ENCODE measurements around the gene CEP162.

CEP162 gene, protein sequence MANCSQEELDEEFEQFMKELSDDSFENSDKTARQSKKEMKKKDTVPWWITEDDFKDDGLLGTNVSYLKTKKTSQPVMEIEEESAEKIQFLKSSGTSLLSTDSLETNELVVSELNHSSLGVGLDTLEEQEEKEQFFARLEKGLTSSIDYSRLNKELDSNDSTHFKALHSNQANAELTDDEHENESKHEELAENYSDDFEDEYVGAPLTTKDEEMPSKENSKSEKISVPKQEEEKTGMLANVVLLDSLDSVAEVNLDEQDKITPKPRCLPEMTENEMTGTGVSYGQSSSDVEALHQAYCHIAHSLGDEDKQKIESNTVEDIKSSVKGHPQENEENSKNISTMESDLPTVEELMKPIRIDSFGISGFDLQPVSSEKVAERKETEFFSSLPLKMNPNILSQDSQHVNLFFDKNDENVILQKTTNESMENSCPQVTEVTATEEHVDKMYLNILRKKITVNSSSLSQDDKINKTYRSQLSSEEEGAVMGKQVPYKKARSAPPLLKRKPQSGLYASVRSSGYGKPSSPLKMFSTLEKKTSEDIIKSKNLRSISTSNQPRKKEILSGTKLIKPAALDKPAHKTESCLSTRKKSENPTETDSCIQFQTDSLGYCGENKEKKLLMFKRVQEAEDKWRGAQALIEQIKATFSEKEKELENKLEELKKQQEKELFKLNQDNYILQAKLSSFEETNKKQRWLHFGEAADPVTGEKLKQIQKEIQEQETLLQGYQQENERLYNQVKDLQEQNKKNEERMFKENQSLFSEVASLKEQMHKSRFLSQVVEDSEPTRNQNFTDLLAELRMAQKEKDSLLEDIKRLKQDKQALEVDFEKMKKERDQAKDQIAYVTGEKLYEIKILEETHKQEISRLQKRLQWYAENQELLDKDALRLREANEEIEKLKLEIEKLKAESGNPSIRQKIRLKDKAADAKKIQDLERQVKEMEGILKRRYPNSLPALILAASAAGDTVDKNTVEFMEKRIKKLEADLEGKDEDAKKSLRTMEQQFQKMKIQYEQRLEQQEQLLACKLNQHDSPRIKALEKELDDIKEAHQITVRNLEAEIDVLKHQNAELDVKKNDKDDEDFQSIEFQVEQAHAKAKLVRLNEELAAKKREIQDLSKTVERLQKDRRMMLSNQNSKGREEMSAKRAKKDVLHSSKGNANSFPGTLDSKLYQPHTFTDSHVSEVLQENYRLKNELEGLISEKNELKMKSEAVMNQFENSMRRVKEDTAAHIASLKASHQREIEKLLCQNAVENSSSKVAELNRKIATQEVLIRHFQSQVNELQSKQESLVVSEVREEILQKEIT (N-terminal part only)

DNA sequence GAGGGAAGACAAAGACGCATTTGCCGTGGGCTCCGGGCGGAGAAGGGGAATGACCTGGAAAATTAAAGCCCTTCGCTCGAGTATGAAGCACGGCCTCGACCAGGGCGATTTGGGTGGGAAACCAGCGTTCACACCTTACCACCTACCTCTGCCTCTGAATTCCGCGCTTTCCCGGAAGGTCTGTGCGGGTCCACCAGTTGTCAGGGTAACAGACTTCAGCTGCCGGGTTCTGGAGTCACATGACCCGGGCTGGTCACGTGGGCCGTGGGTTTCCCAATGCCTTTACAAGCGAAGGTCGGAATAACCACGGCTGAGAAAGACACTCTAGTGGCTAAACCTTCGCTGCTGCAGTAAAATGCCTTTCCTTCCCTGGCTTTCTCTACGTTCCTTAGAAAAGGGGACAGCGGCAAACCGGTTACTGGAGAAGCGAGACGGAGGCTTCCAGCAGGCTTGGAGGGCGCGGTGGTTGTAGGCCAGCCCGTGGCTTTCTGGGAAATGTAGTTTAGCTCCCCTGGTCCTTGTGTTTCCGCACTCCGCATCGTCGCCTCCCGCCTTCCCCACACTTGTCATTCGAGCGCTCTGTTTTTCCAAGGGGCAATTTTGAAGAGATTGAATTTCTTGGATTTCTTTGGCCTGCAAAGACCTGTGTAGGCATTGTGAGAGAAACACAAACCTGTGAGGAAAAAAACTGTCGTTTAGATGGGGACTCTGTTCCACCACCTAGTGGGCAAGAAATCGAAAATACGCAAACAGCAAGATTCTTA lies at the start of gene CEP162:
Gene CEP162 (minus strand): TSS at position 210 of the 764 bp plus-strand sequence. CDS start 1,250 bp downstream, outside the sequence.
- DNase-seq, result peak; percentile 79
- in situ Hi-C loops (cut with HindIII; ENCODE audit: low pct_ligation_motif_present, low pct_unique_long_range_greater_than_20kb, low sequenced_read_pairs), result no loop called here

GRCh38 chr6:84274856-84275255 lies 47.4 kb upstream of the CEP162 start:
- no peak for DNase-seq
- in situ Hi-C loops (cut with HindIII; ENCODE audit: low pct_ligation_motif_present, low pct_unique_long_range_greater_than_20kb, low sequenced_read_pairs), result no loop called here

DNA sequence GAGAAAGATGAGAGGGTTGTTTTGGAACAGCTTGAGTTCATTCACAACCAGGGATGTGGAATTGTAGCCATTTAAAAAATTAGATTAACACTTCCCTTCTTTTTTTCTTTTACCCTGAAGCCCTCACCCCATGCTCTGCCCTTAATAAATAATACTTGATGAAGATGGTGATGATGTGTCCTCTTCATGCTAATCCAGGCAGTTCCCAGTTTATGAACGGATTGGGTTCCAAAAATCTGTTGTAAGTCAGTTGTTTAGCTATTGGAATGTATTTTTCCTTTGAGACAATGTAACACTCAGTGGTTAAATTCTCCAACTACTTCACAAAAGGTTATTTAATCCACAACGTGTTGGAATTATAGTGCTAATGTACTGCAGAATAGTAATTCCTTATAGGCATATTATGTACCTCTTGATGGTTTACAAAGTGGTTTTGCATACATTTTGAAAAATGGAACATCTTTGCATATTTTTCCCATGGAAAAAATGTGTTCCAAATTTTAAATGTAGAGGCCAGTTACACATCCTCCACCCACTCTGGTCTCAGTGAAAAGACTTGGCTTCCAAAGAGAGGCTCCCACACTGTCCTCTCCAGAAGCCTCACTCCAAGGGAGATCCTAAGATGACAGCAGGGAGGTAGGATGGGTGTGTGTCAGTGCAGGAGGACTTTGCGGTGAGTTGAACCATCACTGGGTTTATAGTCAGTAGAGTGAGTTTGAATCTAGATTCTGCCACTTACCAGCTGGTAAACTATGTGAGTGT lies 45.8 kb upstream of the CEP162 start:
- DNase-seq, result no peak
- in situ Hi-C loops (cut with HindIII; ENCODE audit: low pct_ligation_motif_present, low pct_unique_long_range_greater_than_20kb, low sequenced_read_pairs), result no loop called here

DNA sequence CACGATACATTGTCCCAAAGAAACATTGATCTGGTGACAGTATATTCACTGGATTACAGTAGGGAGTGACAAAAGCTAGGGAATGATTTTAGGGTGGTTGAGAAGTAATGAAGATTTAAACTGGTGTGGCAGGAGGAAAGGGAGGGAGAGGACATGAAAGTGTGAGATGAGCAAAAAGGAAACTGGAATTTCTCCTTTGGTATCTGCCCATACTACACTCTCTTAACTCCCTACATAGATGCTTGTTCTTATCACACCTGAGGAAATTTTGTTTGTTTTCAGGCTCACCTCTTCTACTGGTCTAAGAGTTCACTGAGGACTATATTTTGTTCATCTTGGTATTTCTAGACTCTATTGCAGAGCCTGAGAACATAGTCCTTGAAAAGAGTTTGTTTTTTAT lies 44.9 kb upstream of the CEP162 start:
- in situ Hi-C loops (cut with HindIII; ENCODE audit: low pct_ligation_motif_present, low pct_unique_long_range_greater_than_20kb, low sequenced_read_pairs), result no loop called here
- DNase-seq, result no peak

DNA sequence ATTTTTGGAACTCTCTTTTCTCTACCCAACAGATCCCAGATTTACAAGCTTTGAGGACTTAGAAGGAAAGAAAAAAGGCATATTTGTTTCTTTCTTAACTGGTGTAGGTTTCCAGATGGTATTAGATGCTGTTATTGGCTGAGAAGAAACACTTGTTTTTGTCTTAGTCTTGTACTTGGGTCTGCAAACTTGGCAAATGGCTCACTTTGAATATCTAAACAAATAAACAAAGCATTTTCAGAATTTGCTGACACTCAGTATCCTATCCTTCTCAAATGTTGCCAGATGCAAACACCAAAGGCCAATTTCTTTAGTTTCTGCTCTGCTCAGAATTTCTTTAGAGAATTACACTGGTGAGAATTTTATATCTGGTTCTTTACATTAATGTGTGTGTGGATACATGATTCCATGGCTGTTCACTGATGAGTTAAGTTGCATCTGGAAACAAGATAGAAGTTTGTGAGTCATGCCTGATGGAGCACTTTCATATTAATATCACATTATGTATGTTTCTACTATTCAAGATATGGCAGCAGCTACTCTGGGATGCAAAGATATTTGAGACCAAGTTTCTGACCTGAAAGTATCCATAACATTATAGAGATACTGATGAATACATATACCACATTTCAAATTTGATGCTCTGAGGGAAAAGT lies 43.7 kb upstream of the CEP162 start:
- no peak for DNase-seq
- in situ Hi-C loops (cut with HindIII; ENCODE audit: low pct_ligation_motif_present, low pct_unique_long_range_greater_than_20kb, low sequenced_read_pairs), result no loop called here

DNA sequence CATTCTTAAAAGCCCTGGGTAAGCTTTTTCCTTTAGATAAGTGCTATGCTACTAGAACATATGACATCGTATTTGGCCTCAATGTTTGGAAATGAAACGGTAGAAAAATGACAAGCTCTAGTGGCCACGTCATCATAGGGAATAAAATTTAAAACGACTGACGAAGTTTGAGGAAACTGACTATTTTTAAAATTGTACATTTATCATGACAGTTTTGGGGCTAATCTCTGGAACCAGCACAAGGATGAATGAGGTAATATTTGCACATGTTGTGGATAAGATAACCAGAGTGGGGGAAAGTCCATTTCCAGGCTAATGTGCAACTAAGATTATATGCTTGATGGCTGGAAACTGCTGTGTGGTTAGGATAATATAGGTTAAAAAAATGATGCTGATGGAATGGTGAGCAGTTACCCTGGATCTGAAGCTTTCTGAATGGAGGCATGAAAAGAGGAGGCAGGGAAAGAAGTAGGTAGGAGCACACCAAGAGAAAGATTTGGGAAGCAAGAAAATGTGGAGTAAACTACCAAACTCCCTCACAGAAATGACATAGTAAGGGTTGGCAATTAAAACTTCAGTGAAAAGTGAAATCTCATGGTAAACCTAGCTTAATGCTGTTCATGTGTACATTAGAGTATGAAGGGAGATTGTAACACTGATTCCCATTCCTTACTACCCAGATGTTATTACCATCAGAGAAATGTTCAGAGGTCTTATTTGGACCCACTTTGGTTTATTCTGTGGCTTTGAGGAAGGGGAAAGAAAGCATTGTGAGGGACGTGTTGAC lies 42.7 kb upstream of the CEP162 start:
- in situ Hi-C loops (cut with HindIII; ENCODE audit: low pct_ligation_motif_present, low pct_unique_long_range_greater_than_20kb, low sequenced_read_pairs), result no loop called here
- no peak for DNase-seq

GRCh38 chr6:84268781-84269180 lies 41.3 kb upstream of the CEP162 start:
- DNase-seq, result no peak
- in situ Hi-C loops (cut with HindIII; ENCODE audit: low pct_ligation_motif_present, low pct_unique_long_range_greater_than_20kb, low sequenced_read_pairs), result no loop called here

GRCh38 chr6:84263557-84263956 lies 36.1 kb upstream of the CEP162 start:
- DNase-seq, result no peak
- in situ Hi-C loops (cut with HindIII; ENCODE audit: low pct_ligation_motif_present, low pct_unique_long_range_greater_than_20kb, low sequenced_read_pairs), result no loop called here

DNA sequence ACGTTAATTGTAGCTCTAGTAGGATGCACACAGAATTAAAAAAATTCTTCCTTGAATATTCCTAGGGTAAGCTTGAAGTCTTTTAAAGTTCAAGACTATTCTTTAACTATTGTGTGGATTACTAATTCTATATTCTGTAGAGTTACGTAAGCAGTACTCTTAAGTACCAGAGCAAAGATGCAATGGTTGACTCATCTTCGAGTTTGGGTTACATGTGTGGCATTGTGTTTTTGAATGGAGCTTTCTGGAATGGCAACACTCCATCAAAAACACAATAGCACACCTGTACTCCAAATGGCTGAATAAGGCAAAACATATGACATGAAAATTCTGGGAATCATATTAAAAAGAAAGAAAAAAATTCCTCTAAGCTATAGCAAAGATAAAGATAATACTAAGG lies 33.5 kb upstream of the CEP162 start:
- in situ Hi-C loops (cut with HindIII; ENCODE audit: low pct_ligation_motif_present, low pct_unique_long_range_greater_than_20kb, low sequenced_read_pairs), result no loop called here
- no peak for DNase-seq

DNA sequence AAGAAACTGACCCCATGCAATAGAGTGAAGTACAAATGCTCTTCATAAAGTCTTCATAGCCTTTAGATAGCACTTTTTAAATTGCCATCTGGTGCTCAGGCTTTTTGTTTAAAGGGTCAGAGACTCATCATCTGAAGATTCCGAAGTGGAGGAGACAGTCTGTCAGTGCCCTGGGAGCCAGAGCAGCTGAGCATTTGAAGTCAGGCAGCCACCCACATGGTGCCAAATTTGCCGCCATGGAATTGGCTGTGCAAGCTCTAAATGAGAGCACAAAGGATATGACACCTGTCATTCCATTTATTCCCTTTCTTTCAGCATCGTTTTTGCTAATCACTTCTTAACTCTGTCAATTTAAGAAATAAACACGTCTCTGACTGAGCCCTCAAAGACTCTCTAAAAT lies 32.8 kb upstream of the CEP162 start:
- DNase-seq, result no peak
- in situ Hi-C loops (cut with HindIII; ENCODE audit: low pct_ligation_motif_present, low pct_unique_long_range_greater_than_20kb, low sequenced_read_pairs), result no loop called here

- no peak for DNase-seq
- in situ Hi-C loops (cut with HindIII; ENCODE audit: low pct_ligation_motif_present, low pct_unique_long_range_greater_than_20kb, low sequenced_read_pairs), result no loop called here
Measured at GRCh38 chr6:84258866-84259265, 31.4 kb upstream of the CEP162 start.

GRCh38 chr6:84258268-84258667 lies 30.8 kb upstream of the CEP162 start:
- DNase-seq, result no peak
- in situ Hi-C loops (cut with HindIII; ENCODE audit: low pct_ligation_motif_present, low pct_unique_long_range_greater_than_20kb, low sequenced_read_pairs), result no loop called here

- in situ Hi-C loops (cut with HindIII; ENCODE audit: low pct_ligation_motif_present, low pct_unique_long_range_greater_than_20kb, low sequenced_read_pairs), result no loop called here
- no peak for DNase-seq
Measured at GRCh38 chr6:84255641-84256040, 28.2 kb upstream of the CEP162 start.

DNA sequence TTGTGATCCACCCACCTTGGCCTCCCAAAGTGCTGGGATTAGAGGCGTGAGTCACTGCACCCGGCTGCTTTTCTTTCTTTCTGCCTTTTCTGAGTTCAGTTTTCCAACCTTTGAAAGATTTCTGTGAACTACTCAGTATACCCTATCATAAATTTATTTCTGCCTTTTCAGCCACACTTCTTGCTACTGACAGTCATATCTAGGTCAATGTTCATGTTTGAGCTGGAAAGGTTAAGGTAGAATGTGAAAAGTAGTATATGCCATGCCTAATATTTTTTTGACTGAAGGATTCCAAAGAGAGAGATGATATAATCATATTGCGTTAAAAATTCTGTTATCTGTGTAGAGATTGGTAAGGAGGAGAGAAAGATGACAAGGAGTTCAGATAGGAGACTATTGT lies 25.9 kb upstream of the CEP162 start:
- no peak for DNase-seq
- in situ Hi-C loops (cut with HindIII; ENCODE audit: low pct_ligation_motif_present, low pct_unique_long_range_greater_than_20kb, low sequenced_read_pairs), result no loop called here

DNA sequence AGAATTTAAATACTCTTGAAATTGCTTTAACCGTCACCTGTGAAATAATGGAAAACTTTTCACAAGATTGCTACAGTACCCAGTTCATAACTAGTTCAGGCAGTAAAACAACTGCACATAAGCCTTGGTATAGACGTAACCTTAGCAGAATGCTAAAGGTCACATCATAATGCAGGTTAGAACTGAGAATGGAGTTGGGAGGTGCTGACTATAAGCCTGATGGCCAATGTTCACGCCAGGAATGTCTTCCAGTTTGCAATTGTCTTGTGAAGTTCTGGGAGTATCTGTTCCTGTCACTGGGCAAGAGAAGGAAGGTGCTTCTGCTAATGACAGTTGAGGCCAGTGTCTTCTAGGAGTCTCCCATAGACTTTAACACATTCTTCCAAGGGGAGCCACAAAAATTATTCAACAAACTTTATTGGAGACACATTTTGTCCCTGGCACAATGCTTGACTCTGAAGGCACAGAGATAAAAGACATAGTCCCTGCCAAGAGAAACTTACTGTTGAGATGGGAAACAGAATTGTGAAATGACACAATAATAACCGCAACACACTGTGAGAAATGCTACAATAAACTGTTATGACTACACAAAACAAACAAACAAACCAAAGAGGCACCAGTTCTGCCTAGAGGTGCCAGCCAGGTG lies 24.6 kb upstream of the CEP162 start:
- no peak for DNase-seq

DNA sequence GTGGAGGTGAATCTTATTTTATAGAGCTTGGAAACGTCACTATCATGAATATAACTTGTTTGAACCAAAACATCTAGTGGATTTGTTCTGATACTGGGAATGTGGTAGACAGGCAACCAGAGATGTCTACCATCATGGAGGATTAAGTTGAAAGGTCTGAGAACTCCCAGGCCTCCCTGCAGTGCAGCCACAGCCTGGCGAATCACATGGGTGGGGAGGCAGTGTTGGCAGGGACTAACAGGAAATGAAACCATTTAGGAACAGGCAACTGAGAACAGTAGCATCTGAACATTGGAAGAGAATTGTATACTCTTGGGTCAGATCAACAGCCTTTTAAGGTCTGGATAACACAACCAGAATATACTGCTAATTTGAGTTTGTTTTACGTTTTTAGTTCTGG lies 22.3 kb upstream of the CEP162 start:
- in situ Hi-C loops (cut with HindIII; ENCODE audit: low pct_ligation_motif_present, low pct_unique_long_range_greater_than_20kb, low sequenced_read_pairs), result no loop called here
- no peak for DNase-seq

More for the DNA sequence above, 24.6 kb upstream of the CEP162 start:
- in situ Hi-C loops (cut with HindIII; ENCODE audit: low pct_ligation_motif_present, low pct_unique_long_range_greater_than_20kb, low sequenced_read_pairs), result no loop called here
